SK-N-SH (cell line): ENCODE data around the gene EDN2. TPM values are rescaled to one million over a fixed set of nuclear protein-coding genes. Genes with fewer than 3 reads are reported as not detected.

ENCODE experiments used
- CTCF ChIA-PET: fragments of 300-600, 350-600 bp; formaldehyde crosslinking; extraction: SDS; loops from one replicate; lab custom pipeline; 2021; lab: Yijun Ruan, JAX
- POLR2A ChIA-PET: fragments of 350-600 bp; sonication (Branson Sonifier 250); formaldehyde crosslinking; extraction: SDS; loops from one replicate; lab custom pipeline; 2020; ENCODE audit warnings: antibody characterized with exemption, inconsistent platforms; lab: Yijun Ruan, JAX
- DNase-seq: peaks from one replicate; pipeline ENCODE4 v3.0.0; 2012
- H2AFZ ChIP-seq: fragments of 200-600 bp; sonication (generic); 2 replicates; pipeline ENCODE4 v1.8.1; 2016; ENCODE audit warnings: antibody characterized with exemption, mild to moderate bottlenecking, low read depth
- H3F3A ChIP-seq: fragments of 200-600 bp; sonication (generic); replicated peaks from 2 replicates; pipeline ENCODE3; 2016; ENCODE audit warnings: antibody characterized with exemption, mild to moderate bottlenecking; ENCODE audit not compliant: insufficient read depth
- H3K27ac ChIP-seq, 2 experiments: fragments of 200-500 bp in 1 of 2; fragments of 200-600 bp in 1 of 2; sonication (Bioruptor generic) in 1 of 2; sonication (generic), shearing (Covaris generic) in 1 of 2; 2 replicates each; pipeline versions ENCODE4 v1.5.1 to v1.6.1; 2014 to 2016; ENCODE audit warnings: low read depth in 2 of 2, inconsistent platforms in 1 of 2, low read length in 1 of 2, mild to moderate bottlenecking in 1 of 2, mixed read lengths in 1 of 2
- H3K27me3 ChIP-seq: fragments of 200-600 bp; sonication (generic), shearing (Covaris generic); 2 replicates; pipeline ENCODE4 v1.6.1; 2016; ENCODE audit warnings: mixed run types; ENCODE audit not compliant: insufficient read depth
- H3K36me3 ChIP-seq, 2 experiments: fragments of 200-500 bp in 1 of 2; fragments of 200-600 bp in 1 of 2; sonication (Bioruptor generic) in 1 of 2; sonication (generic) in 1 of 2; replicated peaks in 1 of 2; 2 replicates each; pipeline versions ENCODE3 to v1.5.1; 2014 to 2016; ENCODE audit warnings: low read length in 1 of 2, mild to moderate bottlenecking in 1 of 2; ENCODE audit not compliant: insufficient read depth in 2 of 2, control insufficient read depth in 1 of 2
- H3K4me1 ChIP-seq, 2 experiments: fragments of 200-500 bp in 1 of 2; fragments of 200-600 bp in 1 of 2; sonication (Bioruptor generic) in 1 of 2; sonication (generic), shearing (Covaris generic) in 1 of 2; 2 replicates each; pipeline versions ENCODE4 v1.5.1 to v1.6.1; 2014 to 2016; ENCODE audit warnings: low read depth in 1 of 2, low read length in 1 of 2, mixed run types in 1 of 2; ENCODE audit not compliant: insufficient read depth in 2 of 2, control insufficient read depth in 1 of 2
- H3K4me2 ChIP-seq: fragments of 200-600 bp; sonication (generic), shearing (Covaris generic); 2 replicates; pipeline ENCODE4 v1.6.1; 2017; ENCODE audit warnings: mixed run types
- H3K4me3 ChIP-seq, 2 experiments: fragments of 200-500 bp in 1 of 2; fragments of 200-600 bp in 1 of 2; sonication (Bioruptor generic) in 1 of 2; sonication (generic), shearing (Covaris generic) in 1 of 2; 2 replicates each; pipeline versions ENCODE4 v1.5.1 to v1.8.1; 2014 to 2016; ENCODE audit warnings: low read depth in 2 of 2, inconsistent platforms in 1 of 2, low read length in 1 of 2, mild to moderate bottlenecking in 1 of 2, mixed read lengths in 1 of 2, moderate library complexity in 1 of 2
- H3K79me2 ChIP-seq: fragments of 200-600 bp; sonication (generic); 2 replicates; pipeline ENCODE4 v1.8.1; 2017; ENCODE audit warnings: mild to moderate bottlenecking; ENCODE audit not compliant: insufficient read depth
- H3K9ac ChIP-seq: fragments of 200-600 bp; sonication (generic); 2 replicates; pipeline ENCODE4 v1.6.1; 2017; ENCODE audit warnings: mixed run types
- H3K9me2 ChIP-seq: fragments of 200-600 bp; sonication (generic); 2 replicates; pipeline ENCODE4 v1.6.1; 2017; ENCODE audit warnings: mixed run types
- H3K9me3 ChIP-seq: fragments of 200-600 bp; sonication (generic); 2 replicates; pipeline ENCODE4 v1.6.1; 2017; ENCODE audit warnings: mixed run types, mild to moderate bottlenecking, moderate library complexity
- H4K20me1 ChIP-seq: fragments of 200-600 bp; sonication (generic); 2 replicates; pipeline ENCODE4 v1.6.1; 2017; ENCODE audit warnings: mild to moderate bottlenecking, mixed run types; ENCODE audit not compliant: insufficient read depth
- ELF1 ChIP-seq: IDR thresholded peaks from 2 replicates; pipeline ENCODE4 v1.4.0; 2012
- EZH2phosphoT487 ChIP-seq: fragments of 200-600 bp; sonication (generic); IDR thresholded peaks from 2 replicates; pipeline ENCODE4 v1.6.1; 2017; ENCODE audit warnings: low read depth, mixed run types, mild to moderate bottlenecking, antibody characterized with exemption, moderate library complexity, borderline replicate concordance
- FOXM1 ChIP-seq: IDR thresholded peaks from 2 replicates; pipeline ENCODE4 v1.4.0; 2012; ENCODE audit warnings: low read depth, mild to moderate bottlenecking
- JUND ChIP-seq: IDR thresholded peaks from 2 replicates; pipeline ENCODE4 v1.4.0; 2012
- NRF1 ChIP-seq: IDR thresholded peaks from 2 replicates; pipeline ENCODE4 v1.6.1; 2012; ENCODE audit warnings: low read depth, mild to moderate bottlenecking, low read length
- PBX3 ChIP-seq: IDR thresholded peaks from 2 replicates; pipeline ENCODE4; 2012
- POLR2AphosphoS5 ChIP-seq: IDR thresholded peaks from 2 replicates; pipeline ENCODE4 v1.6.1; 2012; ENCODE audit warnings: low read depth, low read length
- RAD21 ChIP-seq: IDR thresholded peaks from 2 replicates; pipeline ENCODE4 v1.6.1; 2012; ENCODE audit warnings: mild to moderate bottlenecking, low read length
- RFX5 ChIP-seq: IDR thresholded peaks from 2 replicates; pipeline ENCODE4 v1.6.1; 2012; ENCODE audit warnings: mild to moderate bottlenecking, improper control_type of control experiment, low read length
- RXRA ChIP-seq: IDR thresholded peaks from 2 replicates; pipeline ENCODE4 v1.4.0; 2012; ENCODE audit warnings: low read depth, mild to moderate bottlenecking, borderline replicate concordance
- SIN3A ChIP-seq: IDR thresholded peaks from 2 replicates; pipeline ENCODE4 v1.6.1; 2012; ENCODE audit warnings: low read depth, mild to moderate bottlenecking, low read length, moderate library complexity, borderline replicate concordance
- SMC3 ChIP-seq: IDR thresholded peaks from 2 replicates; pipeline ENCODE4 v1.6.1; 2012; ENCODE audit warnings: low read depth, low read length, improper control_type of control experiment
- TCF12 ChIP-seq: IDR thresholded peaks from 2 replicates; pipeline ENCODE4 v1.4.0; 2012
- TEAD4 ChIP-seq: IDR thresholded peaks from 2 replicates; pipeline ENCODE4 v1.4.0; 2012; ENCODE audit warnings: mild to moderate bottlenecking, borderline replicate concordance; ENCODE audit not compliant: insufficient read depth
- USF1 ChIP-seq: IDR thresholded peaks from 2 replicates; pipeline ENCODE4 v1.4.0; 2012; ENCODE audit warnings: low read depth, borderline replicate concordance
- USF2 ChIP-seq: fragments of 150-350 bp; IDR thresholded peaks from 2 replicates; pipeline ENCODE4 v1.6.1; 2017; ENCODE audit warnings: antibody characterized with exemption, low read length, low read depth, borderline replicate concordance
- WGBS: methylation state at CpG from one replicate; pipeline ENCODE4 v1.1.6; 2017; ENCODE audit warnings: low lambda C conversion rate; 5-methylcytosine and 5-hydroxymethylcytosine counted together
- polyA plus RNA-seq, 3 experiments: library from polyadenylated mRNA; depleted of rRNA; stranded (reverse); fragments of >200 nt; gene quantifications; 2 replicates each; pipeline ENCODE4 v1.2.3, GENCODE V29; 2012
- TF ChIP-seq, protein P1 (sequence below): fragments of 150-350 bp; IDR thresholded peaks from 2 replicates; pipeline ENCODE4 v1.6.1; 2016; ENCODE audit warnings: mild to moderate bottlenecking, low read depth, low read length
- TF ChIP-seq, protein P2 (sequence below): IDR thresholded peaks from 2 replicates; pipeline ENCODE4 v1.4.0; 2012; ENCODE audit warnings: low read depth
- TF ChIP-seq, protein P3 (sequence below): IDR thresholded peaks from 2 replicates; pipeline ENCODE4 v1.6.1; 2012; ENCODE audit warnings: mild to moderate bottlenecking, low read depth, low read length, moderate library complexity

Gene EDN2
- polyA plus RNA-seq, 1 of the 3 experiments (the other 2 are of a cell fraction): 0.97 TPM

- Histone ChIP-seq H3K9me2 (no peaks in the 10 kb centered on the region), H3K4me1 (peaks cover 4 to 44% of the 10 kb centered on the region in 2 experiments; a peak in 3 of 4 replicates), H3K27ac (peak overlapping the region in 1 of 2 experiments; percentile 67; a peak in 2 of 4 replicates), H2AFZ (no peak overlapping the region; the same call in 1 of the 2 replicates), H4K20me1 (no peaks in the 10 kb centered on the region), H3K9ac (no peak overlapping the region), H3K79me2 (no peaks in the 10 kb centered on the region), H3K36me3 (no peaks in the 10 kb centered on the region), H3K9me3 (no peaks in the 10 kb centered on the region), H3K27me3 (no peaks in the 10 kb centered on the region), H3K4me3 (no peak overlapping the region; a peak in 1 of 4 replicates), H3K4me2 (peak overlapping the region; percentile 65; the same call in 1 of the 2 replicates), H3F3A (no peaks in the 10 kb centered on the region)
- POLR2A ChIA-PET: interaction anchor here (0.6 to 0.7 kb wide), 2 partner anchors 277 to 724 kb away, joined by 3 read pairs; no protein-coding TSS in a partner anchor
- CTCF ChIA-PET: interaction anchor here (0.6 to 4.5 kb wide), 63 partner anchors 8 to 1241 kb away, joined by 3 to 30 read pairs (median 5); partner anchors contain the start of gene EDN2
- 86% methylated on average over 1 of the region's 6 CpGs for WGBS
- DNase-seq: no peak
- TF ChIP-seq, protein P1, sequence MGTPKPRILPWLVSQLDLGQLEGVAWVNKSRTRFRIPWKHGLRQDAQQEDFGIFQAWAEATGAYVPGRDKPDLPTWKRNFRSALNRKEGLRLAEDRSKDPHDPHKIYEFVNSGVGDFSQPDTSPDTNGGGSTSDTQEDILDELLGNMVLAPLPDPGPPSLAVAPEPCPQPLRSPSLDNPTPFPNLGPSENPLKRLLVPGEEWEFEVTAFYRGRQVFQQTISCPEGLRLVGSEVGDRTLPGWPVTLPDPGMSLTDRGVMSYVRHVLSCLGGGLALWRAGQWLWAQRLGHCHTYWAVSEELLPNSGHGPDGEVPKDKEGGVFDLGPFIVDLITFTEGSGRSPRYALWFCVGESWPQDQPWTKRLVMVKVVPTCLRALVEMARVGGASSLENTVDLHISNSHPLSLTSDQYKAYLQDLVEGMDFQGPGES: no peak
- TF ChIP-seq TEAD4 (no peak), USF2 (no peak), RXRA (no peak), SIN3A (no peak), PBX3 (no peak), POLR2AphosphoS5 (no peak), JUND (no peak), USF1 (no peak)
- TF ChIP-seq, protein P2, sequence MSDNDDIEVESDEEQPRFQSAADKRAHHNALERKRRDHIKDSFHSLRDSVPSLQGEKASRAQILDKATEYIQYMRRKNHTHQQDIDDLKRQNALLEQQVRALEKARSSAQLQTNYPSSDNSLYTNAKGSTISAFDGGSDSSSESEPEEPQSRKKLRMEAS: no peak
Observed at GRCh38 chr1:41515778-41516167, 31.3 kb upstream of the EDN2 start.

GRCh38 chr1:41515131-41515678, 30.7 kb upstream of the EDN2 start:
- POLR2A ChIA-PET: no interaction called here
- Histone ChIP-seq H3K79me2 (no peaks in the 10 kb centered on the region), H3K9me2 (no peaks in the 10 kb centered on the region), H3F3A (no peaks in the 10 kb centered on the region), H3K4me2 (peak overlapping the region; percentile 65; the same call in 1 of the 2 replicates), H3K27me3 (no peaks in the 10 kb centered on the region), H3K27ac (peak overlapping the region in 1 of 2 experiments; percentile 61; a peak in 2 of 4 replicates), H3K4me3 (no peak overlapping the region), H4K20me1 (no peaks in the 10 kb centered on the region), H3K4me1 (peaks cover 4 to 44% of the 10 kb centered on the region in 2 experiments; a peak in 3 of 4 replicates), H3K9me3 (no peaks in the 10 kb centered on the region), H3K9ac (no peak overlapping the region), H3K36me3 (no peaks in the 10 kb centered on the region), H2AFZ (no peak overlapping the region)
- no peak for DNase-seq
- 92% methylated on average over 4 of the region's 5 CpGs for WGBS
- CTCF ChIA-PET: interaction anchor here (0.7 to 4.5 kb wide), 39 partner anchors 8 to 1241 kb away, joined by 3 to 30 read pairs (median 6); partner anchors contain the start of gene EDN2
- no peak for TF ChIP-seq RFX5
- no peak for TF ChIP-seq ELF1
- no peak for TF ChIP-seq EZH2phosphoT487
- no peak for TF ChIP-seq TCF12
- no peak for TF ChIP-seq FOXM1
- no peak for TF ChIP-seq NRF1
- TF ChIP-seq RAD21: no peak
- TF ChIP-seq TEAD4: no peak
- TF ChIP-seq SMC3: no peak
- no peak for TF ChIP-seq USF1
- TF ChIP-seq, protein P3, sequence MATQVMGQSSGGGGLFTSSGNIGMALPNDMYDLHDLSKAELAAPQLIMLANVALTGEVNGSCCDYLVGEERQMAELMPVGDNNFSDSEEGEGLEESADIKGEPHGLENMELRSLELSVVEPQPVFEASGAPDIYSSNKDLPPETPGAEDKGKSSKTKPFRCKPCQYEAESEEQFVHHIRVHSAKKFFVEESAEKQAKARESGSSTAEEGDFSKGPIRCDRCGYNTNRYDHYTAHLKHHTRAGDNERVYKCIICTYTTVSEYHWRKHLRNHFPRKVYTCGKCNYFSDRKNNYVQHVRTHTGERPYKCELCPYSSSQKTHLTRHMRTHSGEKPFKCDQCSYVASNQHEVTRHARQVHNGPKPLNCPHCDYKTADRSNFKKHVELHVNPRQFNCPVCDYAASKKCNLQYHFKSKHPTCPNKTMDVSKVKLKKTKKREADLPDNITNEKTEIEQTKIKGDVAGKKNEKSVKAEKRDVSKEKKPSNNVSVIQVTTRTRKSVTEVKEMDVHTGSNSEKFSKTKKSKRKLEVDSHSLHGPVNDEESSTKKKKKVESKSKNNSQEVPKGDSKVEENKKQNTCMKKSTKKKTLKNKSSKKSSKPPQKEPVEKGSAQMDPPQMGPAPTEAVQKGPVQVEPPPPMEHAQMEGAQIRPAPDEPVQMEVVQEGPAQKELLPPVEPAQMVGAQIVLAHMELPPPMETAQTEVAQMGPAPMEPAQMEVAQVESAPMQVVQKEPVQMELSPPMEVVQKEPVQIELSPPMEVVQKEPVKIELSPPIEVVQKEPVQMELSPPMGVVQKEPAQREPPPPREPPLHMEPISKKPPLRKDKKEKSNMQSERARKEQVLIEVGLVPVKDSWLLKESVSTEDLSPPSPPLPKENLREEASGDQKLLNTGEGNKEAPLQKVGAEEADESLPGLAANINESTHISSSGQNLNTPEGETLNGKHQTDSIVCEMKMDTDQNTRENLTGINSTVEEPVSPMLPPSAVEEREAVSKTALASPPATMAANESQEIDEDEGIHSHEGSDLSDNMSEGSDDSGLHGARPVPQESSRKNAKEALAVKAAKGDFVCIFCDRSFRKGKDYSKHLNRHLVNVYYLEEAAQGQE: no peak
